GM12891 (cell line): ENCODE measurements around the gene SH2D3C.

Experiments used
- PAX5 ChIP-seq: IDR thresholded peaks from 2 replicates; pipeline ENCODE4 v1.6.1; 2011; ENCODE audit warnings: low read length, moderate library complexity, mild to moderate bottlenecking; ENCODE audit not compliant: insufficient read depth, severe bottlenecking
- POLR2A ChIP-seq: IDR thresholded peaks from 2 replicates; pipeline ENCODE4 v1.6.1; 2011; ENCODE audit warnings: low read depth, low read length, control low read depth
- POLR2AphosphoS5 ChIP-seq: IDR thresholded peaks from 2 replicates; pipeline ENCODE4 v1.6.1; 2011; ENCODE audit warnings: low read depth, low read length, control low read depth
- POU2F2 ChIP-seq: IDR thresholded peaks from 2 replicates; pipeline ENCODE4 v1.6.1; 2011; ENCODE audit warnings: low read depth, mild to moderate bottlenecking, control low read depth, low read length, moderate library complexity
- SPI1 ChIP-seq: IDR thresholded peaks from 2 replicates; pipeline ENCODE4 v1.6.1; 2011; ENCODE audit warnings: low read depth, low read length, control low read depth
- TAF1 ChIP-seq: IDR thresholded peaks from 2 replicates; pipeline ENCODE4 v1.6.1; 2011; ENCODE audit warnings: low read depth, low read length, control low read depth

DNA sequence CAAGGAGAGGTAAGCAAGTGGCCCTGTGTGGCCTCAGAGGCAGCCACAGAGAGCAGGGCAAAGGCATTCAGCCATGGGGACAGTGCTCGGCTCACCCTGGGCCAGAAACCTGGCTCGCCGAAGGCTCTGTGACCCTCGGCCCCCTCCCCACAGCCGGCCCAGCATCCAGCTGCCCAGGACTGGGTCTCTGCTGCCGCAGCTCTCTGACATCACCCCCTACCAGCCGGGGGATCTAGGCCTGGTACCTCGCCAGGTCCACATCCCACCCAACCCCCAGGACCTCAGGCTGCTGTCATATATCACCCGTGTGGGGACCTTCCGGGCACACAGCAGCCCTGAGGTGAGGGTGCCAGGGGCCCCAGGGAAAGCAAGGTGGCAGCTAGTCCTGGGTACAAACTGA, 65.6 kb downstream of the SH2D3C start:
- TF ChIP-seq POLR2AphosphoS5 = no peak
- TF ChIP-seq POLR2A = no peak
- no peak for TF ChIP-seq POU2F2
- no peak for TF ChIP-seq SPI1
- no peak for TF ChIP-seq PAX5
- TF ChIP-seq TAF1 = no peak
